GM12874 (cell line): Measurements from ENCODE around the gene UBL3.

Experiments
- CTCF ChIP-seq: IDR thresholded peaks from 2 replicates; pipeline ENCODE4 v1.5.1; 2011; ENCODE audit warnings: low read depth, mild to moderate bottlenecking, control low read depth, low read length, moderate library complexity; ENCODE audit not compliant: insufficient read depth

Gene UBL3

GRCh38 chr13:29756506-29756905, 93.9 kb downstream of the UBL3 start:
- TF ChIP-seq CTCF = no peak

DNA sequence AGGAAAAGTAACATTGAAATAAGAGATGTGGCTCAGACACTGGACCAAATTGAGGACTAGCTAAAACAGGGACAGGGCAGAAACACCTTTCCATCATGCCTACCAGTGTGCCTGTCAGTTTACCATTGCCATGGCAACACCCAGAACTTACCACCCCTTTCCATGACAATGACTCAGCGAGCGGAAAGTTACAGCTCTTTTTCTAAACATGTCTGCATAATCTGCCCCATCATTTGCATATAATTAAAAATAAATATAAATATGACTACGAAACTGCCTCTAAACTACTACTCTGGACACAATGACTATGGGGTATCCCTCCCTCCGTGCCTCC, 96.0 kb downstream of the UBL3 start:
- no peak for TF ChIP-seq CTCF

DNA sequence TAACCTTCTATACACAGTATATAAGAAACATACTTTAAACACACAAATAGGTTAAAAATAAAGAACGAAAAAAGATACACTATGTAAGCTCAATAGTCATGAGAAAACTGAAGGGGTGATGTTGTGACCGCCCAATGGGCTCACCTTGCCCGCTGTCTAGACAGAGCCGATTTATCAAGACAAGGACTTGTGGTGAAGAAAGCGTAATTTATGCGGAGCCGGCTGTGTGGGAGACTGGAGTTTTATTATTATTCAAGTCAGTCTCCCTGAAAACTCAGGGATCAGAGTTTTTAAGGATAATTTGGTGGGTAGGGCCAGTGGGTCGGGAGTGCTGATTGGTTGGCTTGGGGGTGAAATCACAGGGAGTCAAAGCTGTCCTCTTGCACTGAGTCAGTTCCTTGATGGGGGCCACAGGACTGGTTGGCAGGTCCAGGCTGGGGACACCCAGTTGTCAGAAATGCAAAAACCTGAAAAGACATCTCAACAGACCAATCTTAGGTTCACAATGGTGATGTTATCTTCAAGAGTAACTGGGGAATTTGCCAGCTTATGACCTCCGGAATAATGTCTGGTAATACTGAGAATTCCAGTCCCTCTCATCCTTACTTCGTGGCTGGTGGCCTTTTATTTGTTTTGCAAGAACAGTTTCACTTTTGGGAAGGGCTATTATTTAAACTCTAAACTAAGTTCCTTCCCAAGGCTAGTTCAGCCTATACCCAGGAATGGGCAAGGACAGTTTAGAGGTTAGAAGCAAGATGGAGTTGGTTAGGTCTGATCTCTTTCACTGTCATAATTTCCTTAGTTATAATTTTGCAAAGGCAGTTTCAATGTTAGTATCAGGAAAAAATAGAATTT, 96.6 kb downstream of the UBL3 start:
- no peak for TF ChIP-seq CTCF

DNA sequence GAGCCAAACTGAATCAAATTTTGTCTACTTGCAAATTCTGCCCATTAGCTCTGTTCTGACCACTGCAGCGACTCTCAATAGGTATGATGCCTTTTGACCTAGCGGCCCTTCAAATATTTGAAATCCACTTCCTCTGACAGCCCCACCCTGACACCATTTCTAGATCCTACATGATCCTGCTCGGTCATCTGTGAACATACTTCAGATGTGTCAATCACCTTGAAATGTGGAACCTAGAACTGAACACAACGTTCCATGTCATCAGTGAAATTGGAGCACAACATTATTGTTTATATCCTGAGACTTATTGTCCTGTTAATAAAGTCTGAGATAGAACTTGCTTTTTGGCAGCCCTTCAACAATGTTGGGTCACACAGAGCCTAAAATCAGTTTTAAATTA, 98.2 kb downstream of the UBL3 start:
- no peak for TF ChIP-seq CTCF

DNA sequence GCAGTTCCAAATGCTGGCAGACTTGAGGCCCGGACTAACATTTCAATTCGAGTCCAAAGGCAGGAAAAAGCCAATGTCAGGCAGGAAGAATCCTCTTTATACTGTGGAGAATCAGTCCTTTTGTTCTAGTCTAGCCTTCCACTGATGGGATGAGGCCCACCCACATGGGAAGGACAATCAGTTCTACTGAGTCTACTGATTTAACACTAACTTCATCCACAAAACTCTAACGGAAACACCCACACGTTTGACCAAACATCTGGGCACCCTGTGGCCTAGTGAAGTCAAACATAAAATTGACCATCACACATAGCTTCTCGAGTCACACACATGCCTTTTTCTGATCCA, 100.3 kb downstream of the UBL3 start:
- no peak for TF ChIP-seq CTCF

GRCh38 chr13:29749401-29750182, 100.8 kb downstream of the UBL3 start:
- TF ChIP-seq CTCF = no peak

- TF ChIP-seq CTCF = no peak
Measured at GRCh38 chr13:29748097-29748496, 102.3 kb downstream of the UBL3 start.
